ENCODE measurements around the gene IDUA. TPM values are rescaled to one million over a fixed set of nuclear protein-coding genes. Genes with fewer than 3 reads are reported as not detected.

Gene IDUA
- total RNA-seq, 1 experiment from 2014 or later, result 35.0 TPM

DNA sequence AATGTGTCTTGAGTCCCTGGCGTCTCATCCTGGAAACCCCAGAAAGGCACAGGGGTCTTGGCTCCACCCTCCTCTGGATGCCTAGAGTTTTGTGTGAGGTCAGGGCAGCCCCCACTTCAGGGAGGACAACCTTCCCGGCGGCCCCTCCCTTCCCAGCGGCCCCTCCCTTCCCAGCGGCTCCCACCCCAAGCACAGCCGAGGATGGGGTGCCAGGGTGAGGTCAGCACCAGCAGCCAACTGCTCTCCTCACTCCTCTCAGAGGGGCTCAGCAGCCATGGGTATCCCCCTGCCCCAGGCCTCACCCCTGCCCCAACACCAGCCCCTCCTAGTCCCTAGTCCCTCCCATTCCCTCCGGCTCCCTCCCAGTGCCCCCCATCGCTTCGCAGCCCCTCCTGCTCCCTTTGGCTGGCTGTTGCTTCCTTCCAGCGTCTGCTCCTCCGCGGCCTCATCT lies 30.9 kb upstream of the IDUA start:
- Mint-ChIP-seq H3K4me1 (ENCODE audit: insufficient read depth, unreplicated experiment) (no peaks in the 10 kb centered on the region), H3K4me3 (ENCODE audit: unreplicated experiment) (no peak overlapping the region), H3K36me3 (ENCODE audit: insufficient read depth, unreplicated experiment) (peaks cover 15% of the 10 kb centered on the region), H3K27ac (ENCODE audit: low read depth, unreplicated experiment) (no peak overlapping the region), H3K9me3 (ENCODE audit: unreplicated experiment) (no peaks in the 10 kb centered on the region), H3K27me3 (ENCODE audit: insufficient read depth, unreplicated experiment) (no peaks in the 10 kb centered on the region)
- TF ChIP-seq, protein P1, sequence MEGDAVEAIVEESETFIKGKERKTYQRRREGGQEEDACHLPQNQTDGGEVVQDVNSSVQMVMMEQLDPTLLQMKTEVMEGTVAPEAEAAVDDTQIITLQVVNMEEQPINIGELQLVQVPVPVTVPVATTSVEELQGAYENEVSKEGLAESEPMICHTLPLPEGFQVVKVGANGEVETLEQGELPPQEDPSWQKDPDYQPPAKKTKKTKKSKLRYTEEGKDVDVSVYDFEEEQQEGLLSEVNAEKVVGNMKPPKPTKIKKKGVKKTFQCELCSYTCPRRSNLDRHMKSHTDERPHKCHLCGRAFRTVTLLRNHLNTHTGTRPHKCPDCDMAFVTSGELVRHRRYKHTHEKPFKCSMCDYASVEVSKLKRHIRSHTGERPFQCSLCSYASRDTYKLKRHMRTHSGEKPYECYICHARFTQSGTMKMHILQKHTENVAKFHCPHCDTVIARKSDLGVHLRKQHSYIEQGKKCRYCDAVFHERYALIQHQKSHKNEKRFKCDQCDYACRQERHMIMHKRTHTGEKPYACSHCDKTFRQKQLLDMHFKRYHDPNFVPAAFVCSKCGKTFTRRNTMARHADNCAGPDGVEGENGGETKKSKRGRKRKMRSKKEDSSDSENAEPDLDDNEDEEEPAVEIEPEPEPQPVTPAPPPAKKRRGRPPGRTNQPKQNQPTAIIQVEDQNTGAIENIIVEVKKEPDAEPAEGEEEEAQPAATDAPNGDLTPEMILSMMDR (IDR thresholded peaks at IDR 0.05; ENCODE audit: unreplicated experiment), result no peak
- POLR2A ChIA-PET, result interaction anchor here (0.7 kb wide), 1 partner anchor 9 kb away, joined by 3 read pairs; no protein-coding TSS in a partner anchor
- no TSS peak for BruUV-seq (replicated peaks)
- CTCF ChIA-PET, result interaction anchor here (0.6 kb wide), 1 partner anchor 84 kb away, joined by 3 read pairs; no protein-coding TSS in a partner anchor
- intact Hi-C loops (cut with micrococcal nuclease), result no loop called here
- DNase-seq (ENCODE audit: unreplicated experiment), result no peak

DNA sequence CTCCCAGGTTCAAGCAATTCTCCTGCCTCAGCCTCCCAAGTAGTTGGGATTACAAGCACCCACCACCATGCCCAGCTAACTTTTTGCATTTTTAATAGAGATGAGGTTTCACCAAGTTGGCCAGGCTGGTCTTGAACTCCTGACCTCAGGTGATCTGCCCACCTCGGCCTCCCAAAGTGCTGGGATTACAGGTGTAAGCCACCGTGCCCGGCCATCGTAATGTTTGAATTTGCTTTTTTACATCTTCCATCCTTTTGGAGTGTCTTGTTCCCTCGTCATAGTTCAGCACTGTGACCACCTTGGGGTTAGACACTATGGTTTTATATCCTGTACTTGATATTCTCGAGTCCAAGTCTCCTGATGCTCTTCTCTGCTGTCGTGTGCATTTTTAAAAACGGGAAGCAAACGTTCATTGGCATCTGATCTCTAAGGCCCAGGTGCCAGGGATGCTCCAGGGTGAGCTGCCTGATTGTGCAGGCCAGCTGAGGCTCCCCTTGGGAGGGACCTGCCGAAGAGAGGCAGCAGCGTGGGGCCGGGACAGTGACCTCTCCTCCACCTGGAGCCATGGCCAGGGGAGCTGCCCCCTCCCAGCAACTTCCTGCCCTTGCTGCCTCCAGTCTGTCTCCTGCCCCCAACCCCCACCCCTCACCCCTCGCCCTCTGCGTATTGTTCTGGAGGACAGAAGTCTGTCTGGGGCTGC lies 30.2 kb upstream of the IDUA start:
- no peak overlapping the region for H3K4me3 Mint-ChIP-seq (ENCODE audit: unreplicated experiment)
- H3K27me3 Mint-ChIP-seq (ENCODE audit: insufficient read depth, unreplicated experiment), result no peaks in the 10 kb centered on the region
- H3K4me1 Mint-ChIP-seq (ENCODE audit: insufficient read depth, unreplicated experiment), result no peaks in the 10 kb centered on the region
- H3K36me3 Mint-ChIP-seq (ENCODE audit: insufficient read depth, unreplicated experiment), result peaks cover 15% of the 10 kb centered on the region
- CTCF ChIA-PET, result no interaction called here
- intact Hi-C loops (cut with micrococcal nuclease), result no loop called here
- DNase-seq (ENCODE audit: unreplicated experiment), result no peak
- TF ChIP-seq, protein P1 (IDR thresholded peaks at IDR 0.05; ENCODE audit: unreplicated experiment), result no peak
- POLR2A ChIA-PET, result no interaction called here
- H3K9me3 Mint-ChIP-seq (ENCODE audit: unreplicated experiment), result no peaks in the 10 kb centered on the region
- no peak overlapping the region for H3K27ac Mint-ChIP-seq (ENCODE audit: low read depth, unreplicated experiment)
- no TSS peak for BruUV-seq (replicated peaks)

DNA sequence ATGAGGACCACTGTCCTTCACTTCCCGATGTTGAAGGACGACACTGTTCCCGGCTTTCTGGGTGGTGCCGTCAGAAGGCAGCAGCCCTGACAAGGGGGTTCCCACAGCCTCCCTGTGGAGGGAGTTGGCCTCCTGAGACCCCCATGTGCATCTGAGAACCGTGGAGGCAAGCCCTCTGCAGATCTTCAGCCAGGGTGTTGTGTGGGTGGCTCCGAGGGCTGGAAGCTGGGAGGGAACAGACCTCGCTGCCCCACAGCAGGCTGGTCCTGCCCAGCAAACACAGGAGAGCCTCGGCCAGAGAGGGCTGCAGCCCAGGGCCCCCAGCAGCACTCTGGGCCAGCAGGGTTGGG lies 29.6 kb upstream of the IDUA start:
- Mint-ChIP-seq H3K9me3 (ENCODE audit: unreplicated experiment) (no peaks in the 10 kb centered on the region), H3K4me1 (ENCODE audit: insufficient read depth, unreplicated experiment) (no peaks in the 10 kb centered on the region), H3K27ac (ENCODE audit: low read depth, unreplicated experiment) (no peak overlapping the region), H3K27me3 (ENCODE audit: insufficient read depth, unreplicated experiment) (no peaks in the 10 kb centered on the region), H3K4me3 (ENCODE audit: unreplicated experiment) (no peak overlapping the region), H3K36me3 (ENCODE audit: insufficient read depth, unreplicated experiment) (peaks cover 17% of the 10 kb centered on the region)
- intact Hi-C loops (cut with micrococcal nuclease), result no loop called here
- no peak for DNase-seq (ENCODE audit: unreplicated experiment)
- TF ChIP-seq, protein P1 (IDR thresholded peaks at IDR 0.05; ENCODE audit: unreplicated experiment), result no peak
- POLR2A ChIA-PET, result no interaction called here
- CTCF ChIA-PET, result no interaction called here
- no TSS peak for BruUV-seq (replicated peaks)

DNA sequence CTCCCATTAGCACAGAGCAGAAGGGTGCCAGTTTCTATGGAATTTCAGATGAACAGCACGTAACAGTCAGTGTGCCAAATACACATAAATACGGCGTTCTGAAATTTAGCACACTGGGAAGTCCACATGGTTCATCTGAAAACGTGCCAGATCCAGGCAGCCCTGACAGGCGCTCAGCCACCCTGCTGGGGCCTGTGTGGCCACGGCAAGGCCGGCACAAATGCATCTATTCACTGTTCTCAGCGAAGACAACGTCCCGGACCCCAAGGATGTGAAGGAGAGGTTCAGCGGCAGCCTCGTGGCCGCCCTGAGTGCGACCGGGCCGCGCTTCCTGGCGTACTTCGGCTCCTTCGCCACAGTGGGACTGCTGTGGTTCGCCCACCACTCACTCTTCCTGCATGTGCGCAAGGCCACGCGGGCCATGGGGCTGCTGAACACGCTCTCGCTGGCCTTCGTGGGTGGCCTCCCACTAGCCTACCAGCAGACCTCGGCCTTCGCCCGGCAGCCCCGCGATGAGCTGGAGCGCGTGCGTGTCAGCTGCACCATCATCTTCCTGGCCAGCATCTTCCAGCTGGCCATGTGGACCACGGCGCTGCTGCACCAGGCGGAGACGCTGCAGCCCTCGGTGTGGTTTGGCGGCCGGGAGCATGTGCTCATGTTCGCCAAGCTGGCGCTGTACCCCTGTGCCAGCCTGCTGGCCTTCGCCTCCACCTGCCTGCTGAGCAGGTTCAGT lies 29.1 kb upstream of the IDUA start:
- H3K4me1 Mint-ChIP-seq (ENCODE audit: insufficient read depth, unreplicated experiment), result no peaks in the 10 kb centered on the region
- TF ChIP-seq, protein P1 (IDR thresholded peaks at IDR 0.05; ENCODE audit: unreplicated experiment), result no peak
- ChIA-PET CTCF (no interaction called here), POLR2A (no interaction called here)
- intact Hi-C loops (cut with micrococcal nuclease), result no loop called here
- no peaks in the 10 kb centered on the region for H3K27me3 Mint-ChIP-seq (ENCODE audit: insufficient read depth, unreplicated experiment)
- no peak for DNase-seq (ENCODE audit: unreplicated experiment)
- H3K27ac Mint-ChIP-seq (ENCODE audit: low read depth, unreplicated experiment), result no peak overlapping the region
- no TSS peak for BruUV-seq (replicated peaks)
- H3K4me3 Mint-ChIP-seq (ENCODE audit: unreplicated experiment), result no peak overlapping the region
- no peaks in the 10 kb centered on the region for H3K9me3 Mint-ChIP-seq (ENCODE audit: unreplicated experiment)
- H3K36me3 Mint-ChIP-seq (ENCODE audit: insufficient read depth, unreplicated experiment), result peaks cover 20% of the 10 kb centered on the region

Data from MCF 10A (cell line).